Astrocyte of the spinal cord (primary cell): ENCODE results near the gene RAB1A.

Source experiments
- DNase-seq: peaks from one replicate; pipeline ENCODE4 v3.0.0; 2011; ENCODE audit warnings: low read depth, low spot score
- H3K4me3 ChIP-seq: 2 replicates; pipeline ENCODE4 v1.5.1; 2011; ENCODE audit warnings: low read depth, mild to moderate bottlenecking, low read length, moderate library complexity
- CTCF ChIP-seq: IDR thresholded peaks from 2 replicates; pipeline ENCODE4 v1.5.1; 2012; ENCODE audit warnings: low read depth, mild to moderate bottlenecking, low read length, inconsistent platforms
- in situ Hi-C: cut with HindIII; loops from 2 replicates; pipeline ENCODE4 v1.10.0; 2017; ENCODE audit warnings: low sequenced_read_pairs

Gene RAB1A

DNA sequence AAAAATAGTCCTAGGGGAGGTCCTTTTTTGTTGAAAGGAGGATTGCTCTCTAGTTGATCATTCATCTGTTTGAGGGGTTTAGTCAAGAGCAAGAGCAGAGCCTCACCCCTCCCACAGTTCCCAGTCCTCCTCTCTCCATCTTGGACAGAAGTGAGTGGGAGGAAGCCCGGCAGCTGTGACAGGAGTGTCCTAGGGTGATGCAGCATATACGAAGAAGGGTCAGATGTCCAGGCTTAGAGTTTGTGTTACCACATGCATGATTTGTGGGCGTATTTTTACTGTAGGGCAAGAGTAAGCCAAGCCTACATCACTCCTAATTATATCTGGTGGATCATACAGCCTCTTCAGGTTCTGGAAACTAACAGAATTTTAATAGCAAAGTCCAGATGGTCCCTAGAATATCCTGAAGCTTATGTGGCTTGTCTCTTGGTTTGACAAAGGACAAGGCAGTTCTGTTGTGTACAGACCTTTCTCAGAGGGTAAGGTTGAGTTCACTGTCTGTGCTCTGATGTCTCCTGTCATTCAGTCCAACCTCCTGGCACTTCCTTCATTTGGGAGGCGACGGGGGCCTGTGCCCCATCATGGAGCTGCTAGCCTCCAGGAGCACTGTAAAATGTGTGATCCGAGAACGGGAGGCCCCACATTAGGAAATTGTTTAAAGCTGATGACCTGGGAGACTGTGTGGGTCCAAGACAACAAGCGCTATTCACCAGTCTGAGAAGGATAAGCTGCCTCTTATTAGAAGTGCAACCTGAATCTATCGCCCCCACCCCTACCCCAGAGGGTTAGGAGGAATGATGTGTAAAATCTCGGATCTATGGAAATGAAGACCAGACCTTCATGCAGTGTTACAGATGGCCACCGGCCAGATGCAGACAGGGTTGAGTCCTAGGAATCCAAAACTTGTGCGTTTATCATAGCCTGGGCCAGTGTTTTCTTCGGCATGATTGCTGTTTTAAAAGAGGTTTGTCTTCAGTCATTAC lies 66.8 kb downstream of the RAB1A start:
- no peak for TF ChIP-seq CTCF
- H3K4me3 ChIP-seq, result no peak overlapping the region
- DNase-seq, result no peak
- in situ Hi-C loops, result no loop called here

GRCh38 chr2:65061910-65062339 lies 68.0 kb downstream of the RAB1A start:
- in situ Hi-C loops, result no loop called here
- no peak for DNase-seq
- TF ChIP-seq CTCF, result no peak
- no peak overlapping the region for H3K4me3 ChIP-seq

DNA sequence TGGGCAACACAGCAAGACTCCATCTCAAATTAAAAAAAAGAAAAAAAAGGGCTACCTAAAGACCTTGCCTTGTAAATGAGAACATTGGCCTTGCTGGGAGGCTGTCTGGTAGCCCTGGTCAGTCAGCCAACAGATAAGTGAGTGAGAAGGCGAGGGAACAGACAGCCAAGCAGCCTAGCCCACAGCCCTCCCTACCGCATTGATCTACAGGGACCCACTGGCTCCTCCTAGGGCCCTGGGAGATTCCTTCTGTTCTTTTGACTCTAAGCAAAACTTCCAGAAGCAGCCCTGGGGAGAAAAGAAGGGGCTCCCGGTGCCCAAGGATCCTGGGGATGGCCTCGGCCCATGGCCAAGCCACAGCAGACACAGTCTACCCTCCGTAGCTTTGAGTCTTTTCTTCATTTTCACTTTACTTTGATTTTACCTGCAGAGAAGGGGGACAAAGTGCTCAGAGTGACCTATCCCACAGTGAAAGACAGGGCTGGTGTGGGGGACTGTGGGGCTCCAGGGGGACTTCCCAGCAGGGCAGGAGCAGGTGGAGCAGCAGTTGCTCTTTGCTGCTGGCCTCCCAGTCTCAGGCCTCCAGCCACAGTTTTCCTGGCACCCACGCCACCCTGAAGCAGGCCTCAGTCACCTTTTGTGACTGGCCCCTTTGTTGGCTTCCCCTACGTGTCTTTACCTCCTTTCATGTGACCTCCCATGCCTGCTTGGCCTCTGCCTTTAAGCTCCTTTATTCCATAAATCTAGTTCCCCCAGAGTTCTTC lies 68.6 kb downstream of the RAB1A start:
- H3K4me3 ChIP-seq, result no peak overlapping the region
- no peak for DNase-seq
- no peak for TF ChIP-seq CTCF
- in situ Hi-C loops, result no loop called here

- in situ Hi-C loops, result no loop called here
- no peak for DNase-seq
- no peak for TF ChIP-seq CTCF
- H3K4me3 ChIP-seq, result no peak overlapping the region
Measured at GRCh38 chr2:65059071-65059470, 70.8 kb downstream of the RAB1A start.

- peak overlapping the region; percentile 74 for H3K4me3 ChIP-seq
- in situ Hi-C loops, result no loop called here
- no peak for TF ChIP-seq CTCF
- DNase-seq, result peak; percentile 50
Measured at GRCh38 chr2:65057391-65058052, 72.4 kb downstream of the RAB1A start.

GRCh38 chr2:65057054-65057375 lies 72.9 kb downstream of the RAB1A start:
- no peak for TF ChIP-seq CTCF
- in situ Hi-C loops, result no loop called here
- DNase-seq, result no peak
- H3K4me3 ChIP-seq, result peak overlapping the region; percentile 74
